Stimulated activated CD4-positive, alpha-beta T cell treated with anti-CD3 and anti-CD28 coated beads, Interleukin-12 subunit alpha, Interleukin-12 subunit beta, amount 100 ng/mL, for 24 hours (primary cell): ENCODE results near the gene GFOD2.
A peak's percentile ranks its signal among the peaks of the same experiment; 100 is the strongest.

Experiments used
- DNase-seq, 2 experiments: peaks; one replicate each; pipeline ENCODE4 v3.0.0-alpha.2; 2020; ENCODE audit warnings: low read depth in 2 of 2

Gene GFOD2

DNA sequence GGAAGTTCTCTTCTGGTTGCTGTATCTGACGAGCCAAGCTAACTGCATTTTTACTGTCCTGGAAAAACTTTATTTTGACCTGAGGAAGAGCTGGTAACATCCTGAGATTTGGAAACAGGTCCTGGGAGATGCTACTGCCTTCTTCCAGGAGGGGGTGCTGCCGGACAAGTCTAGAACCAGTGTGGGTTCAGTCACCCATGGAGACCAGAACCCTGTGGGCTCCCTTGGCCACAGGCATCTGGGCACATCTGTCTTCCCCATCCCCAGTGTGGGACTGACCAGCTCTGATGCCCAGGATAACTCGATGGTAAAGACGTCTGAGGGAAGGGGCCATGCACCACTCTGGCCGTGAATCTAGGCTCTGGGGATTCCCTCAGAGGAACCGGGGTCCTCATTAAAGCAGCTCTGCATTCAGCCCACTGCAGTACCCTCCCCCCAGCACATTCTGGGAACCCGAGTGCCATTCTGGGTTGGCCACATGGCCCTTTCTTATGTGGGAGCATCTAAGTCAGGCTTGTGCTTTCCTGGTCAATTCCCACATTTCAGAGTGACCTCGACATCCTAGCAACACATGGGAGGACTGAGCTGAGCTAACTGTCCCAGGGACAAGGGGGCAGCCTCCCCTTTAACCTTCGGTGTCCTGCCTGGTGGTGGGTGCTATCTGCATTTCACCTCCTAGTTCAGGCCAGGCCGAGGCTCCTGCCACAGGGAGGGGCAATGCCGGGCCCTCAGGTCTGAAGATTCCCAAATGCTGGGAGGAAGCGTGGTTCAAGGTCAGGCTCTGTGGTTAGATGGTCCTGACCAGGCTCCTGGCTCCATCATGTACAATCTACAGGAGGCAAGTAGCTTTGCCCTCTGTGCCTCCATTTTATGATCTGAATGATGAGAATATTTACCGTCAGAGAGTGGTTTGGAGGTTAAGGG lies 46.1 kb downstream of the GFOD2 start:
- peak in 1 of 2 experiments; percentile 32 for DNase-seq

DNA sequence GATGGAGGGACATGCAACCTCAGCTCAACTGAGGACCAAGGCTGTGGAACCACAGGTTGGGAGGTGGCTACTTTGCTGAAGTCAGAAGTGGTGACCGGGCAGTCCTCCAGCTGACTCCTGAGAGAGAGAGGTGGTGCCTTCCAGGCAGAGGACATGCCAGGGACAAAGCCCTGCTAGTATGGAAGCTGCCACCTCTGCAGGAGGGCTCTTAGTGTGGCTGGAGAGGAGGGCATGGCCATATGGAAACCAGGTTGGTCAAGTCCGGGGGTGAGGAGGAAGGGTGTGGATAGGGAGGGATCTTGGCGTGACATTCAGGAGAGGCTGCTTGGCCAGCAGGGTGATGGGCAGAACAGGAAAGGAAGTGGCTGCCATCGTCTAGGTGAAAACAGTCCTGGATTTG lies 46.8 kb downstream of the GFOD2 start:
- no peak for DNase-seq

DNA sequence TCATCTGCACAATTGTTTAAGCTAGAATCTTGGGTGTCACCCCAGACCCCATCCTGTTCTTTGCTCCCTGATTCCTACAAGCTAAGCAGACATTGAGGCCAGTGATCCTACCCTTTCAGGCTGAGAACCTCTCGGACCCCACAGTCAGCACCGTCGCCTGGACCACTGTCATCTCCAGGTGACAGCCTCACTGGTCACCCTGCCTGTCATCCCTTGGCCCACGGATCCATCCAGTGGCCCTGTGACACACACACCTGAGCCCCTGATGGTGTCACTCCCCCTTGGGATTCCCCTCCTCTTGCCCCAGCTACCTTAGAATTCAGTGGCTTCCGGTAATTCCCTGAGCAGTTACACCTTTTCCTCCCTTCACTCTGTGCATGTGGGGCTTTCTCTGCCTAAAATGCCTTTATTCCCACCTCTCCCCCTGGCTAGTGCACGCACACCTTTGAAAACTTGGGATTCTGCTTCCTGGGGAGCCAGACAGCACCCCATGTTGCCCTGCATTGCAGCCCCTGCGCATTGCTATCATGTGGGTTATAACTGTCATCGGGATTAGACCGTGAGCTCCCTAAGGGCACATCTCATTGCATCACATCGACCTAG lies 49.5 kb downstream of the GFOD2 start:
- no peak for DNase-seq

DNA sequence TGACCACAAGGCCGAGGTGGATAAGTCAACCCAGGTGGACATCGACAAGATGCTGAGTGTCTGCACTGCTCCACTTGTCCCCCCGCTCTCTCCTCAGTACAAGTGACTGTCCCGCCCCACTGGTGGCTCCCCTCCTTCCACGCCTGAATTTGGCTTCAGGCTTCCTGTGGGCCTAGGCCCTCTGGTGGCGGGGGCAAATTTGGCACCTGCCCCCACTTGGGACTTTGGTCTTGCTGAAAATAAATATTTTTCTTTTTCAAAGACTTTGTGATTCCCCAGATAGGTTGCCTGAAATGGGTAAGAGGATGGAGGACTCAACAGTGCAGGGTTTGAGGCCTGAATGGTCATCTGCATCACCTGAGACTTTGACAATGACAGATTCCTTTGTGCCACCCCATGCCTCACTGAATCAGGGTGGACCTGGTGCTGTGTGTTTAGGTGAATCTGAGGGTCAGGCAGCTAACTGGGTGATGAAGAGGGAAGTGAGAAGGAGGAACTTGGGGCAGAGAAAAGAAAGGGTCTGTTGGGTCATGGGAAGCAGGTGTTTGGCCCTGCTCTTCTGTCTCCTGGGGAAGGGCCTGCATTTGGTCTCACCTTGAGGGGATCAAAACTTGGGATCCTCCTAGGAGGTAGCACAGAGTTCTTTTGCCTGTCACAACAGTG lies 50.5 kb downstream of the GFOD2 start:
- DNase-seq: no peak

DNA sequence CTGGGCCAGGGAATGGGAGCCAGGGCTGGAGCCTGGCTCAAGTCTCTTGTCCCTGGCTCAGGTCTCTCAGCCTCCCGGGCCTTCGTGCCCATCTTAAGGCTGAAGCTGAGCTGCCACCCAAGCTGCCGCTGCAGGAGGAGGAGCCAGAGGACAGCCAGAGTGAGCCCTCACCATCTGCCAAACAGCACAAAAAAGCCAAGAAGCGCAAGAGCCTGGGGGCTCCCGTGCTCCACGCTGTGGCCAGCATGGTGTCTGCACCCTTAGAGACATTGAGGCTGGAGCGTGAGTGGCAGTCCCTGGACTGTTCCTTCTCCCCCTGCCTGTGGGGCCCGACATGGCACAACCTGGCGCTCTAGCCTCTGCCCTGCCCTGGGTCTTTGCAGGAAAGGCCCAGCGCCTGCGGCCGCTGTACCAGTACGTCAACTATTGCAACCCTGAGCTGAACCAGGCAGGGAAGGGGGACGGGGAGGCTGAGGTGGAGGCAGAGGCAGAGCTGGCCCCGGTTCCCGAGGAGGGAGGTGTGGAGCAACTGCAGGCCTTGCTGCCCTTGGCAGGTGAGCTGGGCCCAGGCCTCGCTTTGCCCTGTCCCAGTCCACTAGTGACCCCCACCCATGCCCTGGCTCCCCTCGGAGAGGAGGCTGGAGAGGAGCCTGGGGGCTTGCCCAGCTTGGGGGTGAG lies 51.2 kb downstream of the GFOD2 start:
- DNase-seq: peak; percentile 58 to 71

DNA sequence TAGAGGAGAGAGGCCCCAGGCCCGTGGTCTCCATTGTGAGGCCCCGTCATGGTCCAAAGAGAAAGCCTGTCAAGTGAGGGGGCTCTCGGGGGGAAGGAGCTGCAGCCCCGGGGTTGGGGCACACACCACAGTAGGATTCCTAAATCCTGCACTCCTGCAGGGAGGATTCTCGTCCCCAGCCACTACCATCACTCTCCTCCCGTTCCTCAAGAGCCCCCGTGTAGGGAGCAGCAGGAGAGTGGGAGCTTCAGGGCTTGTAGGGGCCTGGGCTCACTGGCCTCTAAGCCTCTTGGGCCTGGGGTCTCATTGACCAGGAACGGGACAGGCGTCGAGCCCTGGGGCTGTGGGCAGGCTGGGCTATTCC lies 51.7 kb downstream of the GFOD2 start:
- no peak for DNase-seq

DNA sequence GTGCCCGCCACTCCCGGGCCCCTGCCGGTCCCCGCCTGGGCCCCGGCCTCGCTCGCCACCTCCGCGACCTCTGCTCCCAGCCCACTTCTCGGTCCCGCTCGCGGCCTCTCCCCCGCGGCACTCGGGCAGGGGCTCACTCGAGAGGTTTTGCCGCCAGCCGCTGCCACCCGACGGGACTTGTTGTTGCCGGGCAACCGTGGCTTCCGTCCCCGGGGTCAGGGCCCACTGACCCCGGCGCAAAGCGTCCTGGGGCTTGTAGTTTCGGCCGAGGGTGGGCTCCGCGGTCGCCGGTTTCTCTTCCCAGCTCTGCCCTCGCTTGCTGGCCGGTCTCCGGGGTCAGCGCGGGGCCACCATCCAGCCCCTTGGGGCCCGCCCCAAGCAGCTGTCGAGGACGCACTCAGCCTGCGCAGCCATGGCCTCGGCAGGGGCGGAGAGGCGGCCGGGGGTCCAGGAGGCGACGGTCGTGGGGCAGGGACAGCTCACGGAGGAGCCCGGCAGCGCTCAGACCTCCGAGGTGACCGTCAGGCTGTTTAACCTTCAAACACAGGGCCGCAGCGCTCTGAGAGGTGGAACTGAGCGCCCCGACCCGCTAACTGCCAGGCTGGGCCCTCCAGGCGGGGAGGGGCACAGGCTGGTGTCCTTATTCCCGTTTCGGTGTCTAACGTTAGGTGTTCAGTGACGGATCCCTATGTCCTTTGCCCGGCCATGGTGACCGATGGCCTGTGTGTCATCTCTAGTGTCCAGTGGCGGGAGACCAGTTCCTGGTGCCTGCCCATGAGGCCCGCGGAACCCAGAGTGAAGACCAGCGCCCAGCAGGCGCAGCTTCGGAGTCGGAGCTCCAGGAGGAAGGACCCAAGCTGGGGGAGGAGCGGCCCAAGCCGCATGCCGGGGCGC lies 52.3 kb downstream of the GFOD2 start, which contains the start of the genes C16orf86 and ENKD1:
Gene C16orf86, plus strand, starts transcription at position 256 of the 894 bp plus-strand sequence. Its CDS starts 157 bp downstream, at position 413.
Gene ENKD1, minus strand, starts transcription at position 192 of the 894 bp plus-strand sequence. CDS start 308 bp downstream, outside the sequence.
- DNase-seq: peak; percentile 61 to 71

DNA sequence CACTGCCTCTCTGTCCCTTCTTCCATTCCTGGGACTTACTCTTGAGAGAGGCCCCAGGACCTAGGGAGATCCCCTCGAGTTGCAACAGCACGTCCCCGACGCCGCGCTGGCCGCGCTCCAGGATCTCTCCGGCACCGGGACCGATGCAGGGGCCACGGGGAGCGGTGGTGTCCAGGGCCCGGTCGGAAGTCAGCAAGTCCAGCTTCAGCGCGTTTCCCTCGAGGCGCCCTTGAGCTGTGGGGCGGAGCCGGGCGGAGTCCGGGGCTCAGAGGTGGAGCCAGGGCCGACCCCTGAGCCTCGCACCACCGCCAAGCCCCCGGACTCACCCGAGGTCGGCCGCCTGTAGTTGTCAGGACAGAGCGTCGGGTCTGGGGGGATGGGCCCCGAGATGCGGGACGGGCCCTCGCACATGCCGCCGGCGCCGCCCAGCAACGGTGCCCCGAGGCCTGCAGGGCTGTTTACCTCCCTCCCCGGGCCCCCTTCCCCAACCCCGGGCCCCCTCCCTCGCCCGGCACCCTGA lies 53.0 kb downstream of the GFOD2 start:
- DNase-seq: no peak

DNA sequence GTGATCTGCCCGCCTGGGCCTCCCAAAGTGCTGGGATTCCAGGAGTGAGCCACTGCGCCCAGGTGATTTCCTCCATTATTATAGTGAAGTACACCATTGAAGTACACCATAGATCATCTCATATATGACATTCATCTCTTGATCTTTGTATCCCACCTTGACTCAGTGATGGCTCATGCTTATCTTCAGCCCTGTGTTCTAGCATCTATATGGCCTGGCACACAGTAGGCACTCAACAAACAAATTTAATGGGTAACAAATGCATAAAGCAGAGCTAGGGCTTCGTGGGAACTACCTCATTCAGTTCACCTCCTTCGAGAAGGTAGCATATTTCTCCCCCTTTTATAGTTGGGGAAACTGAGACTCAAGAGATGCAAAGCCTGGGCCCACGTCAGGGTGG lies 53.5 kb downstream of the GFOD2 start:
- DNase-seq: no peak

DNA sequence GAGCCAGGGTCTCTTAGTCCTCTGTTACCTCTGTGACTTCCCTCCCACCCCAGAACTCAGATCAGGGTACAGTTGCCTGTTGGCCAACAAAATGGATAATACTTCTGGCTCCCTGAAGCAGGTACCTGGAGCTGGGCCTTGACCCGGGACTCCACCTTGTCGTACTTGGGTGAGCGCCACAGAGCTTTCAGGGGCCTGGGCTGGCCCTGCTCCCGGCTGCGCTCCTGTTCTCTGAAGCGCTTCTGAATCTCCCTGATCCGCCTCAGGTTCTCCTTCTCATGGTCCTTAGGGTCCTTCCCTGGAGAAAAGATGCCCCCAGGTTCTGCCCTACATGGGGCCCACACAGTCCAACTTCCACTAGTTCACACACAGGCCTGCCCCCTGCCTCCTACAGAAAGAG lies 54.2 kb downstream of the GFOD2 start:
- DNase-seq: no peak

DNA sequence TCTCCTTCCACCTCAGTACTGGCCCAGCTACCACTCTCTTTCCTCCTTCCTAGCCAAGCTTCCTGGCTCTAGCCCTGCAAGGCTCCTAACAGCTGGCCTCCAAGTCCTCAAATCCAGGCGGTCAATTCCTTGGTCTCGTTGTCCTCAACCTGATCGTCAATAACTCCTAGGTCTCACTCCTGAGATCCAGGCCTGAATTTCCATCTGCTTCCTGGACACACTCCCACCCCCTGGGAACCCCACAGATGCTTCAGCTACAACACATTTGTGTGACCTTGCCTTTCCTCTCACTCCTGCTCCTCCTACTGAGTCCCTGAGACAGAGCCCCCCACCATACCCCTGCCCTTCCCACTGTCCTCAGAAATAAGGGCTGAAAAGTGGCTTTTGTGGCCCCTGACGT lies 54.9 kb downstream of the GFOD2 start:
- no peak for DNase-seq

DNA sequence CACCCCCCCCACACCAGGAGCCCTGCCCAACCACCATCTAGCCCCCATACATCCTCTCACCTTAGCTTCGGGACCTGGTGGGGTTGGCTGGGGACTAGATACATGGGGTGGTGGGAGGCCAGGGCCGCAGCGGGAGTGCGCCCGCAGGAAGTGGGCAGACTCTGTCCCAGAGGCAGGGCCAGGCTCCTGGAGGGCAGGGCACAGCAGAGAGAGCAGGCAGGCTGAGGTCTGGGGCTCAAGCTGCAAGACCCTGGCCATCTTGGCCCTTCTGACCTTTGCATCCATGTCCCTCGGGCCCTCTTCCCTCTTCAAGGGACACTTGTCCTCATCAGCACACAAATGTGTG lies 55.3 kb downstream of the GFOD2 start:
- DNase-seq: no peak

DNA sequence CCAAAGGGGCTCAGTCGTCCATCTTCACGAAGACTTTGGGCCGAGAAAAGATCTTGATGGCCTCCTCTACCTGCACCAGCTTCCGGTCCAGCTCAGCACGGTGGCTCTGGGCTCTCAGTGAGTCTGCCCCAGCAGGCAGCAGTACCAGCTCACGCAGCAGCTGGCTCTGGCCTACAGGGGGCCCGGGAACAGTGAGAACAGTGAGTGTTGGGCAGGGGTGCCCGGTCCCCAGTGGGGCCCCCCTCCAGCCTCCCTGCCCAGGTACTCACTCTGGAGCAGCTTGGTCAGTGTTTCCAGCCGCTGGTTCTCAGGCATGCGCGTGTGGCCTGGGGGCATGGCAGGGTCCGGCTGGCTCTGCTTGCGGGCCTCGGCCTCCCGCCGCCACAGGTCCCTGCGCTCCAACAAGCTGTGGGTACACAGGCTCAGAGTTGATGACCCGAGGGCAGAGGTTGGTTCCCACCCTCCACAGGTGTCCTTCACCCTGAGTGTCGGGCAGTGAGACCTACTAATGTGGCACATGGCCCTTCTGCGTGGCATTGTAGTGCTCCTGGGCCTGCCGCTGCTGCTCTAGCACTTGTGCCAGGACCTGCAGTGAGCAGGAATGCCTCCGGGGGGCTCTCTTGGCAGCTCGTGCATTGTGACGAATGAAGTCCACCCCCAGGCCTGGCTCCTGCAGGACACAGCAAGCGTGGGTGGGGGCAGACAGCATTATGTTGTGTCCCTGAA lies 55.8 kb downstream of the GFOD2 start:
- peak in 1 of 2 experiments; percentile 37 for DNase-seq

DNA sequence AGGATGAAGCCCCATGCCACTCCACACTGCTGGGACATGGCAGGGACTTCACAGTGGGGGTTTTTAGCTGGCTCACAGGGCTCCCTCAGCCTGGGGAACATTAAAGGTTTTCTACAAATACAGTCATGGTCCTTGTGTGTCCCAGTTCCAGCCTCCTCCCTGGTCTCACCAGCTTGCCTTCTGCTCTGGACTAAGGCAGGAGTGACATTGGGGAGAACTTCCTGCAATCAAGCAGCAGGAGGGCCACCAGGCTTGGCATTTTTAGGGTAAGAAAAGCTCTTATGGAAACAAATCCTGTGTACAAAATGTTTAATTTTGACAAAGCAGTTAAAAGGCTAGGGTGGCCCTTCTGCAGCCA lies 56.5 kb downstream of the GFOD2 start:
- no peak for DNase-seq

DNA sequence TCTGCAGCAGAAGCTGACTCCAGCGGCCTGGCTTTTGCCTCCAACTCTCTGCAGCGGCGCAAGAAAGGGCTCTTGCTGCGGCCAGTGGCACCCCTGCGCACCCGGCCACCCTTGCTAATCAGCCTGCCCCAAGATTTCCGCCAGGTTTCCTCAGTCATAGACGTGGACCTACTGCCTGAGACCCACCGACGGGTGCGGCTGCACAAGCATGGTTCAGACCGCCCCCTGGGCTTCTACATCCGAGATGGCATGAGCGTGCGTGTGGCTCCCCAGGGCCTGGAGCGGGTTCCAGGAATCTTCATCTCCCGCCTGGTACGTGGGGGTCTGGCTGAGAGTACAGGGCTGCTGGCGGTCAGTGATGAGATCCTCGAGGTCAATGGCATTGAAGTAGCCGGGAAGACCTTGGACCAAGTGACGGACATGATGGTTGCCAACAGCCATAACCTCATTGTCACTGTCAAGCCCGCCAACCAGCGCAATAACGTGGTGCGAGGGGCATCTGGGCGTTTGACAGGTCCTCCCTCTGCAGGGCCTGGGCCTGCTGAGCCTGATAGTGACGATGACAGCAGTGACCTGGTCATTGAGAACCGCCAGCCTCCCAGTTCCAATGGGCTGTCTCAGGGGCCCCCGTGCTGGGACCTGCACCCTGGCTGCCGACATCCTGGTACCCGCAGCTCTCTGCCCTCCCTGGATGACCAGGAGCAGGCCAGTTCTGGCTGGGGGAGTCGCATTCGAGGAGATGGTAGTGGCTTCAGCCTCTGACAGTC lies 57.0 kb downstream of the GFOD2 start:
- no peak for DNase-seq

DNA sequence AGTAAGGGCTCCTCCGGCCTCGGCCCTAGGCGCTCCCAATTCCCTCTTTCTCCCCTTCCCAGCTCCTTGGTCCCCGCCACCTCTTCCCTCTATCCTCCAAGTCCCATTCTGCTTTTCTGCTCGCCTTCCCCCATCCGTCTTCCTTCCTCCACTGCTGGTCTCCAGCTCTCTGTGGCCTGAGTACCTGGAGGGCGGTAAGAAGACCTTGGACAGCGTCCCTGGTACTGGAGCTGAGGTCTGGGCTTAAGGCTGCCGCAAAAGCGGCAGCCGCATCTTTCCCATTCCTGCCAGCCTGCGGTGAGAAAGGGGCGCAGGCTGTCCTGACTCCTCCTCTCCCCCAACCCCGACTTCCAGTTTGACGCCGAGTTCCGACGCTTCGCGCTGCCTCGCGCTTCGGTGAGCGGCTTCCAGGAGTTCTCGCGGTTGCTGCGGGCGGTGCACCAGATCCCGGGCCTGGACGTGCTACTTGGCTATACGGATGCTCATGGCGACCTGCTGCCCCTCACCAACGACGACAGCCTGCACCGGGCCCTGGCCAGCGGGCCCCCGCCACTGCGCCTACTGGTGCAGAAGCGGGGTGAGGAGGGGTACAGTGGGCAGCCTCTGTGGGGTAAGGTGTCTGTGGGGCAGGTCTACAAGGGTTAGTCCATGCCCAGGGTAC lies 57.9 kb downstream of the GFOD2 start:
- DNase-seq: no peak

DNA sequence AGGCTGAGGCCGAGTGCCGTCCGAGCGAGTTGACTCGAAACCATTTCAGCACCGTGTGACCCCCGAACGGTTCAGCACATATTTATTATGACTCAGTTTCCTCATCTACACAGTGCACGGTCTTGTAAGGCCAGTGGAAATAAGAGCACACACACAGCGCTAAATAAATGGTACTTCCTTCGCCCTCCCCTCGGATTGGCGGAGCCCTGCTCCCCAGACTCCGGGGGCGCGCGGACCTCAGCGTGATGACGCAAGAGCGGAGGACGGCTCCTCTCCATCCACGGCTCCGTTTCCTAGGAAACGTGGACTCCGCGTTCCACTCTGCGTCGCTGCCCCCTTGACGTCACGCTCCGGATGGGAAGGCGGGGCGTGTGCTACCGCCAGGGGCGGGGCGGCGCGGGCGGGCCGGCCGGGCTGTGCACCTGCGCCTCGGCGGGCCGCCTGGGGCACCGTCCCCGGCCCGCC lies 58.5 kb downstream of the GFOD2 start, which contains the start of gene PARD6A:
Gene PARD6A, plus strand, starts transcription at position 397 of the 465 bp plus-strand sequence. CDS start 79 bp downstream, outside the sequence.
- peak; percentile 92 to 94 for DNase-seq
